HG02610 (cell line): ENCODE measurements around the gene AKAP8.
"Not testable (repeated sequence)": the region's sequence is repeated elsewhere in the genome, so short reads cannot be mapped to it uniquely, and the experiment has no call there.

Source experiments
- ATAC-seq: cut with Tn5 transposase; IDR thresholded peaks from one replicate; pipeline ENCODE4 v1.9.1; 2021; ENCODE audit warnings: mild to moderate bottlenecking, moderate library complexity; ENCODE audit not compliant: unreplicated experiment

AKAP8 gene

DNA sequence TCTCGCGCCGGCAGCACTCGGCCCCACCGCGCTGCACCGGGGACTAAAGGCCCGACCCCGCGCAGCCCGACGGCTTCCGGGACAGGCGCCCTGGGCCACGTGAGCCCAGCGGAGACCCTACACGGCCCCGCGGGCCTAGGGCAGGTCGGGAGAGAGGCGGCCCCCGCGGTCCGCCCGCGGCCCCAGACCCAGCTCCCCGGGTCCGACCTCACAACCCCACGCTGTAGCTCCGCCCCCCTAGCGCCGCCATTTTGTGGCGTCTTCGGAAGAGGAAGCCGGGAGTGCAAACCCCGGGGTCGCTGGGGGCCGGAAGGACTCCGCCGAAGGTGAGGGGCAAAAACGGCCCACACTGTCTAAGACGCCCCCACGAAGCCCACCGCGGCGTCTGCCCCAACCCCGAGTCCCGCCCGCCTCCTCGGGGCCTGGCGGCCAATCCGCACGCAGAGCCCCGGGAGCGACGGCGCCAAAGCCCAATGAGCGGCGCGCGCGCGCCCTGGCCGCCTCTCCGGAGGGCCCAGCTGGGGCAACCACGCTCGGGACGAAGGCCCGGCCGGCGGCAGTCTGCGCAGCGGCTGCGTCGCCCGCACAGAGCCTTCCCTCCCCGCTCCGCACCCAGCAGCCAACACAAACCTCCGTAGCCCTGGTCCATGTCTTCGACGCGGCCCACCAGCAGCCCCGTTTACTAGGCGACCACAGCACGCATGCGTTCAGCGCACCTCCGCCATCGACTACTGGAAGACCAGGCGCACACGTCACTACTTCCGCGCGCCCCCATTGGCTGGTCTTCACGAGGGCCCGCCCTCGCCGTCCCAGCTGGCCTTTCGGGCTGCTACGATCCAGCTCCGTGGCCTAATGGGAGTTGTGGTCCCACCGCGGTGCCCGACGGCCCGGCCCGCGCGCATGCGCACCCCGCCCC lies at the start of gene AKAP8:
TSS of gene AKAP8 (minus strand) at position 705 of the 916 bp plus-strand sequence. CDS start at position 649, 56 bp downstream.
- peak; percentile 87 for ATAC-seq

- no peak for ATAC-seq
These were observed 48.4 kb upstream of the AKAP8 start for GRCh38 chr19:15427991-15428471.

DNA sequence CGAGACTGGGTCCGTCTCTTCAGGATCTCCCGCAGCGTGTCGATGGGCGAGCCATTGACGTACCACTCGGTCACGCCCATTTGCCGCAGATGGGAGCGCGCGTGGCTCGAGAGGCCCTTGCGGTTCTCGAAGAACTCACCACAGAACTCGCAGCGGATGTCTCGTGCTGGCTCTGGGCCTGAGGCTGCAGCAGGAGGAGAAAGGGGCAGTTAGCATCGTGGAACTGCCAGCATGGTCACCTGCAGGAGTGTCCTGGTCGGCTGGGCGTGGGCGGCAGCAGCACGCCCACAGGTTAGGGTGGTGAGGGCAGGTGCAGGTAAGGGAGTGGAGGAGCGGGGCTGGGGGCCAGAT lies 47.7 kb upstream of the AKAP8 start:
- no peak for ATAC-seq

DNA sequence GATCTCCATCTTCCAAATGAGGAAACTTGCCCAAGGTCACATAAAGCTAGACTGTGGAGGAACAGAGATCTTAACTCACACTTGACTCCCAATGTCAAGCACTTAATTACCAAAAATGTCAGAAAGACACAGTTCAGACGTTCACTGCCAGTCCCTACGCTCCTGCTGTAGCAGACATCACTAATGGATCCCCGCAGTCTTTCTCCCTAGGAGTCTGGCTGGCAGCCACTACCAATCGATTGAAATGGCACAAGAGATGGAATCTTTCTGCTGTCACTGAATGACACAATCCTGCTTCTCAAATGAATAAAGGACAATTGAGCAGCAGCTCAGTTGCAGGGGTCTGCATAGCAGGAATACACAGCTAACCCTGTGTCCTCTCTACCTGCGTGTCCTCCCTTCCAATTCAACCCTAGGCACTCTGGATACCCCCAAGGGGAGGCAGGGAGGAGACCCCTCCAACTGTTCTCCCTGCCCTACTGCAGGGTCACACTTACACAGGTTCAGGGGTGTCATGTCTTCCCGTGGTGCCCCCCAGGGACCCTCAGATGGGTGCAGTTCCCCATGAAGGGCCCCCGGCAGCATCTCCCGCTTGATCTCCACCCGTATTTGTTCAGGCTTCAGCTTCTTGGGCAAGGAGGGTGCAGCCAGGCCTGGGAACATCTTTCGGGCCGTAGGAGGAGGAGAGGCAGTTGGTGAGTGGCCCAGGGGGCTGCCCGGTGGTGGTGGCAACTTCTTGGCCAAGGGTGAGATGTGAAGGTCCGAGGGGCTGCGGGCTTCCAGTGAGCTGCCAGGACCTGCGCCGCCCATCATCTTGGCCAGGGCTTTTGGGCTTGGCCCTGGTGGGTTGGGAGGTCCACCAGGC lies 47.1 kb upstream of the AKAP8 start:
- no peak for ATAC-seq

DNA sequence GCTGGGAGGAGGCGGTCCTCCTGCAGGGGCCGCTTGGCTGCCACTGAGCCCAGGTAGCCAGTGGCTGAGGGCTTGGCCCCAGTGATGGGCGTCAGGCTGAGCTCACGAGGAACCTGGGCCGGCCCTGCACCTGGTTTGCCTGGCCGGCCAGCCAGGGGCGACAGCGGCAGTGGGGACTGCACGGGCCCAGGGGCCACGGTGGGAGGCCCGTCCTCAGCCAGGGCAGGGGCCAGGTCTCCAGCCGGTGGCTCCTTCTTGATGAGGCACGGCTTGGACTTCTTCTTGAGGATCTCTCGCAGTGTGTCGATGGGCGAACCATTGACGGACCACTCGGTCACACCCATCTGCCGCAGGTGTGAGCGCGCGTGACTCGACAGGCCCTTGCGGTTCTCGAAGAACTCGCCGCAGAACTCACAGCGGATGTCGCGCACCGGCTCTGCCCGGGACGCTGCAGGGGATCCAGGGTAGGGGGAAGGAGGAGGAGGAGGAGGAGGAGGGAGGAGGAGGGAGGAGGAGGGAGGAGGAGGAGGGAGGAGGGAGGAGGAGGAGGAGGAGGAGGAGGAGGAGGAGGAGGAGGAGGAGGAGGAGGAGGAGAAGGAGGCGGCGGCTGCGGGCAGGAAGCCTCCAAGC lies 45.8 kb upstream of the AKAP8 start:
- no peak for ATAC-seq

DNA sequence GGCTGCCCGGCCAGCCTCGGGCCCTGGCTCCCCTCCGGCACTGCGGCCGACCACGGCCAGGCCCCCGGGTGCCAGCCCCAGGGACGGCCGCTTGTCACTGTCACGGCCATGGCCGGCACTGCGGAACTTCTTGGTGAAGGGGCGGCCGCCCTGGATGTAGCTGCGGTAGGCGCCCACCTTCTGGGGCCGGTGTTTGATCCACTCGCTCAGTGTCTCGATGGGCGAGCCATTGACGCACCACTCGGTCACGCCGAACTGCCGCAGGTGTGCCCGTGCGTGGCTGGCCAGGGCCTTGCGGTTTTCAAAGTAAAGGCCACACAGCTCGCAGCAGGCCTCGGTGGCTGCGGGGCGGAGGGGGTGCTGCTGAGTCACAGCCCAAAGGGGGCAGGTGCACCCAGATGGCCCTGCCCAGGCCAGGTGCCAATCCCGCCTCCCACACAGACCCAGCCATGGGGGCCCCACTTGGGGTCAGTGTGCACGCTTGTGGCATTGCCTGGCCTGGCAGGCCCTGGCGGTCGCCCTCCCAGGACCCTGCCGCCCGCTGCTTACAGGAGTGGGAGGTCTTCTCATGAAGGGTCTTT lies 45.2 kb upstream of the AKAP8 start:
- ATAC-seq, result no peak

DNA sequence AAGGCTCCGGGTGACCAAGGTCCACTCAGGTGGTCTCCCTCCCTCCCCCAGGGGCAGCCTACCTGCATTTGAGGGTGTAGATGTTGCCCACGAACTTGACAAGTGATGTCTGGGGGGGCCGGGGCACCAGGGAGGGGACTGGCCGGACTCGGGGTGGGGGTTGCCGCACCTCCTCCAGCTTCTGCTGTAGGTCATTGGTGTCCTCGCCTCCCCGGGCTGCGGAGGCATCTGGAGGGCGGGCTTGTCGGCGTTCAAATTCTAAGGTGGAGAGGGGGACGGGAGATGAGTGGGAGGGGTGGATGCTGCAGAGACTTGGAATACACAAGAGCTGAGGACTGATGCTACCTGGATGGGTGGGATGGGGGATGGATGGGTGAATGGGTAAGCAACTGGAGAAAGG lies 44.5 kb upstream of the AKAP8 start:
- no peak for ATAC-seq

DNA sequence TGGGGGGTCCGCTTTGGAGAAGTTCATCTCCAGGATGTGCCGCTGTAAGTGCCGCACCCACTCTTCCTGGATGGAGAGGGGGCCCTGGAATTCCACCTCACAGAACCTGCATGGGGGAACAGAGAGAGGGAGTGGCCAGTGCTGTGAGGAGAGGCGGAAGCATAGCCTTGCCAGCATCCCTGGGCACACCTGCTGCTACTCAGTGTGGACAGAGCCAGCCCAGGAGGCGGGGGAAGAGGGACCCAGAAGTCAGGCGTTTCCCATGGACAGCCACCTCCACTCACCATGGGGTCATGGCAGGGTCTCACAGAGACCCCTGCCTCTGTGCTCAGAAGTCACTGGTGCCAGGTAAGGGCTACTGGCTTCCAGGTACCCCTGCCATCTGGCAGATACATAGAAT lies 43.5 kb upstream of the AKAP8 start:
- ATAC-seq, result no peak

DNA sequence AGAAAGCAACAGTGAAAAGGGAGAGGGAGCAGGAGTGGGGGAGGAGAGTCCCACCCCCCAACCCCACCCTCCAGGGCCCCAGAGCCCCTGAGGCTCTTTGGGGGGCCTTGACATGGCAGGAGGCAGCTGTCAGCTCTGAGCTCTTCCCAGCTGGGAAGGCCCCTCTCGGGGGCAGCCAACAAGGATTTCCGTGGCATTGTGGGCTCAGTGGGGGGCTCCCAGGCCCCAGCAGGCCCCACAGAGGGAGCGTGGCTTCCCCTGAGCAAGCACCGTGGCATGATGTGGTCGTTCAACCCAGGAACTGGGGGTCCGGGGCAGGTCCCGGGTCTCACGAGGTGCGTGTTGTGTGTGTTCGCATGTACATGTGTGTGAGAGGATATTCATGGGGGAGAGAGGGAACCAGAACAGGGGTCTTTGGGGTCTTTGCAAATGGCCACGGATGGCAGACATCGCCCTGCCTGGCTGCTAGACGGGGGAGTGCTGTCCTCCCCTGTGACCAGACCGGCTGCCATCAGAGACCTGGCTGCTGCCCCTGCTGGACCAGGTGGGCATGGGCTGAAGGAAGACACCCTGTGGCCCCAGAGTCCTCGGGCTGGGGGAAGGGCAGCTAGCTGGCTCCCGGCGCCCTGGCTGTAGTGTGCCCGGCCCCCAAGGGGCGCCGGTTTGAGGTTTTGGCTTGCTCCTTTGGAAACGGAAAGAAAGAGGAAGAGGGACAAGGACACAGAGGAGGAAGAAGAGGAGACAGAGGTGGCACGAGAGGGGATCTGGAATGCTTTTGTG lies 42.9 kb upstream of the AKAP8 start:
- ATAC-seq, result no peak

DNA sequence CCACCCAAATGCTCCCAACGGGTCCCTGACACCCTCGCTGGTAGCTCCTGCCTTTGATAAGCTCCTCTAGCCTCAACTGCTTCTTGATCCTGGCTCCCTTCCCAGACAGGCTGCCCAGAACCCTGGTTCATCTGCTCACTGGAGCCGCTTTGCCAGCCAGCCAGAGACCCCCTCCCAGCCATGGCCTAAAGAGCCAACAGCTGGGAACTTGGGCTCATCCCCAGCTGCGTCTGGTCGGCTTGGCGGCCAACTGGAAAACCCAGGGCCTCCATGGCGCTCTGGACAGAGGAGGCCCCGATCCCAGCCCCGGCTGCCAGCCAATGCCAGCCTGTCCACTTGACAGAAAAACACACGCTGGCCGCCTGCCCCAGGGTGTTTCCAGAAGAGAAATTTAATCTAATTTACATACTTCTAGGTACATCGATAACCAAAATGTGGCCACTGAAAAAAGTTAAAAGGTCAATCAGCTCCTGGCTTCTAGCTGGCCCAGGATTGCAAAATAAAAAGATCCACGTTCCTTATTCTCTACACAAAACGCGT lies 42.2 kb upstream of the AKAP8 start:
- no peak for ATAC-seq

DNA sequence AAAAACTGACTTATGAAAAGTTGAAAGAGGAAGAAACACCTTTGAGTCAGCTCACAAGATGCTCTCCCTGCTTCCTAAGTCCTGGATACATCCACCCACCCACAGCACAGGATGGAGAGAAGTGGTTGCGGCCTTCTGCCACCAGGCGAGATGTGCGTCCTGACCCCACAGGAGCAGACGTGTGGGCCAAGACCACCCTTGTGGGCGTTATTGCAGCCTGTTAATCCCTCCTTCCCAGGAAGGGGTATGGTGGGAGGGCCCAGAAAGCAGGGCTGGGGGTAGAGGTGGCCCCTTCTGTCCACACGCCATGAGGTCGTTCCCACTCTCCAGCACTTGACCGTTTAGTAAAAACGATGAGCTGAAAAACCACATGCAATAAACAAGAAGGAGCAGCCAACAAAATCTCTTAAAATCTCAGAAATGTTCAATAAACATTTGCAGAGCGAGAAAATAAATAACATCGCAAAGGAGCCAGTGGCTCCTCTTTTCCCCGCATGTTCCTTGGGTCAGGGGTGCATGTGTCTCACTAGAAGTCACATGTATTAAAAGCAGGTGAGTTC lies 41.6 kb upstream of the AKAP8 start:
- ATAC-seq, result no peak

GRCh38 chr19:15419413-15420025 lies 39.9 kb upstream of the AKAP8 start:
- no peak for ATAC-seq

GRCh38 chr19:15418579-15419412 lies 39.2 kb upstream of the AKAP8 start, which contains the start of gene AKAP8L:
Gene AKAP8L (minus strand): TSS chr19:15418988. CDS start chr19:15418923, 65 bp downstream.
- ATAC-seq, result peak; percentile 96

- ATAC-seq, result no peak
These were observed 38.6 kb upstream of the AKAP8 start for GRCh38 chr19:15418231-15418578.

GRCh38 chr19:15417699-15418098 lies 38.1 kb upstream of the AKAP8 start:
- ATAC-seq, result no peak

- no peak for ATAC-seq
These were observed 33.2 kb upstream of the AKAP8 start for GRCh38 chr19:15412832-15413231.

DNA sequence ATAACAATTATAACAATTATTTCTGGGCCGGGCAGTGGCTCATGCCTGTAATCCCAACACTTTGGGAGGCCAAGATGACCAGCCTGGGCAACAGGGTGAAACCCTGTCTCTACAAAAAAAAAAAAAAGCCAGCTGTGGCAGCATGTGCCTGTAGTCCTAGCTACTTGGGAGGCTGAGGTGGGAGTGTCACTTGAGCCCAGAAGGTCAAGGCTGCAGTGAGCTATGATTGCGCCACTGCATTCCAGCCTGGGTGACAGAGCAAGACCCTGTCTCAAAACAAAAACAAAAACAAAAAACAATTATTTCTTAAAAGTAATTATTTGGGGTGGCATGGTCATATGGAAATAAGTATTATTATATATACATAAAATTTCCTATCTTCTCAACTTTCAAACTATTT lies 31.8 kb upstream of the AKAP8 start:
- not testable (repeated sequence) for ATAC-seq

DNA sequence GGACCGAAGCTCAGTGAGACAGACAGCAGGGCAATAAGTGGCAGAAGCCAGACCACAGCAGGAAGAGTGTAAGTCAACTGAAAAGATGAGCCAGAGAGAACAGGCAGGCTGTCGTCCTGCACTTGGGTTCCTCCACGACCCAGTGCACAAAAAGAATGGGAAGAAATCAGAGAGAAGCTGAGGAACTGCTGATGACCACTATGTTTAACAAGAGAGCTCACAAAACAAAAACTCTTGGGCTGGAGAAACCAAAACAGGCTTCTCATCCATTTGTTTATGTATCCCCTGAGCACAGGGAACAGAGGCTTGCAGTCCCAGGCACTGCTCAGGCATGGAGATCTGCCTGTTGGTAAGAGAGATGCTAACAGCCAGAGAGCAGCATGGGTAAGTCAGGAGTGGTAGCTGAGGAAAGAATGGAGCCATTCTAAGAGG lies 25.2 kb upstream of the AKAP8 start:
- ATAC-seq, result no peak
